SK-N-SH (cell line): ENCODE measurements around the gene ZNF236. TPM values are rescaled to one million over a fixed set of nuclear protein-coding genes. Genes with fewer than 3 reads are reported as not detected.

ENCODE experiments used
- CTCF ChIA-PET: fragments of 300-600, 350-600 bp; formaldehyde crosslinking; extraction: SDS; loops from one replicate; lab custom pipeline; 2021; lab: Yijun Ruan, JAX
- POLR2A ChIA-PET: fragments of 350-600 bp; sonication (Branson Sonifier 250); formaldehyde crosslinking; extraction: SDS; loops from one replicate; lab custom pipeline; 2020; ENCODE audit warnings: antibody characterized with exemption, inconsistent platforms; lab: Yijun Ruan, JAX
- DNase-seq: peaks from one replicate; pipeline ENCODE4 v3.0.0; 2012
- H2AFZ ChIP-seq: fragments of 200-600 bp; sonication (generic); 2 replicates; pipeline ENCODE4 v1.8.1; 2016; ENCODE audit warnings: antibody characterized with exemption, mild to moderate bottlenecking, low read depth
- H3F3A ChIP-seq: fragments of 200-600 bp; sonication (generic); replicated peaks from 2 replicates; pipeline ENCODE3; 2016; ENCODE audit warnings: antibody characterized with exemption, mild to moderate bottlenecking; ENCODE audit not compliant: insufficient read depth
- H3K27ac ChIP-seq, 2 experiments: fragments of 200-500 bp in 1 of 2; fragments of 200-600 bp in 1 of 2; sonication (Bioruptor generic) in 1 of 2; sonication (generic), shearing (Covaris generic) in 1 of 2; 2 replicates each; pipeline versions ENCODE4 v1.5.1 to v1.6.1; 2014 to 2016; ENCODE audit warnings: low read depth in 2 of 2, inconsistent platforms in 1 of 2, low read length in 1 of 2, mild to moderate bottlenecking in 1 of 2, mixed read lengths in 1 of 2
- H3K27me3 ChIP-seq: fragments of 200-600 bp; sonication (generic), shearing (Covaris generic); 2 replicates; pipeline ENCODE4 v1.6.1; 2016; ENCODE audit warnings: mixed run types; ENCODE audit not compliant: insufficient read depth
- H3K36me3 ChIP-seq, 2 experiments: fragments of 200-500 bp in 1 of 2; fragments of 200-600 bp in 1 of 2; sonication (Bioruptor generic) in 1 of 2; sonication (generic) in 1 of 2; replicated peaks in 1 of 2; 2 replicates each; pipeline versions ENCODE3 to v1.5.1; 2014 to 2016; ENCODE audit warnings: low read length in 1 of 2, mild to moderate bottlenecking in 1 of 2; ENCODE audit not compliant: insufficient read depth in 2 of 2, control insufficient read depth in 1 of 2
- H3K4me1 ChIP-seq, 2 experiments: fragments of 200-500 bp in 1 of 2; fragments of 200-600 bp in 1 of 2; sonication (Bioruptor generic) in 1 of 2; sonication (generic), shearing (Covaris generic) in 1 of 2; 2 replicates each; pipeline versions ENCODE4 v1.5.1 to v1.6.1; 2014 to 2016; ENCODE audit warnings: low read depth in 1 of 2, low read length in 1 of 2, mixed run types in 1 of 2; ENCODE audit not compliant: insufficient read depth in 2 of 2, control insufficient read depth in 1 of 2
- H3K4me2 ChIP-seq: fragments of 200-600 bp; sonication (generic), shearing (Covaris generic); 2 replicates; pipeline ENCODE4 v1.6.1; 2017; ENCODE audit warnings: mixed run types
- H3K4me3 ChIP-seq, 2 experiments: fragments of 200-500 bp in 1 of 2; fragments of 200-600 bp in 1 of 2; sonication (Bioruptor generic) in 1 of 2; sonication (generic), shearing (Covaris generic) in 1 of 2; 2 replicates each; pipeline versions ENCODE4 v1.5.1 to v1.8.1; 2014 to 2016; ENCODE audit warnings: low read depth in 2 of 2, inconsistent platforms in 1 of 2, low read length in 1 of 2, mild to moderate bottlenecking in 1 of 2, mixed read lengths in 1 of 2, moderate library complexity in 1 of 2
- H3K79me2 ChIP-seq: fragments of 200-600 bp; sonication (generic); 2 replicates; pipeline ENCODE4 v1.8.1; 2017; ENCODE audit warnings: mild to moderate bottlenecking; ENCODE audit not compliant: insufficient read depth
- H3K9ac ChIP-seq: fragments of 200-600 bp; sonication (generic); 2 replicates; pipeline ENCODE4 v1.6.1; 2017; ENCODE audit warnings: mixed run types
- H3K9me2 ChIP-seq: fragments of 200-600 bp; sonication (generic); 2 replicates; pipeline ENCODE4 v1.6.1; 2017; ENCODE audit warnings: mixed run types
- H3K9me3 ChIP-seq: fragments of 200-600 bp; sonication (generic); 2 replicates; pipeline ENCODE4 v1.6.1; 2017; ENCODE audit warnings: mixed run types, mild to moderate bottlenecking, moderate library complexity
- H4K20me1 ChIP-seq: fragments of 200-600 bp; sonication (generic); 2 replicates; pipeline ENCODE4 v1.6.1; 2017; ENCODE audit warnings: mild to moderate bottlenecking, mixed run types; ENCODE audit not compliant: insufficient read depth
- CHD2 ChIP-seq: fragments of 150-350 bp; IDR thresholded peaks from 2 replicates; pipeline ENCODE4 v1.6.1; 2018; ENCODE audit warnings: low read length; ENCODE audit not compliant: partially characterized antibody
- EP300 ChIP-seq, 2 experiments: IDR thresholded peaks; 2 replicates each; pipeline versions ENCODE4 v1.4.0 to v1.6.1; 2012; ENCODE audit warnings: borderline replicate concordance in 1 of 2, low read depth in 1 of 2, low read length in 1 of 2
- FOSL2 ChIP-seq: IDR thresholded peaks from 2 replicates; pipeline ENCODE4 v1.4.0; 2012; ENCODE audit warnings: low read depth, mild to moderate bottlenecking, moderate library complexity, borderline replicate concordance
- MXI1 ChIP-seq: IDR thresholded peaks from 2 replicates; pipeline ENCODE4 v1.6.1; 2012; ENCODE audit warnings: mild to moderate bottlenecking, low read depth, low read length, improper control_type of control experiment
- PBX3 ChIP-seq: IDR thresholded peaks from 2 replicates; pipeline ENCODE4; 2012
- POLR2AphosphoS5 ChIP-seq: IDR thresholded peaks from 2 replicates; pipeline ENCODE4 v1.6.1; 2012; ENCODE audit warnings: low read depth, low read length
- REST ChIP-seq: IDR thresholded peaks from 2 replicates; pipeline ENCODE4 v1.6.1; 2012; ENCODE audit warnings: mild to moderate bottlenecking, low read depth, low read length, moderate library complexity
- TAF1 ChIP-seq: IDR thresholded peaks from 2 replicates; pipeline ENCODE4 v1.6.1; 2012; ENCODE audit warnings: low read depth, mild to moderate bottlenecking, low read length, moderate library complexity, borderline replicate concordance
- ZBTB33 ChIP-seq: IDR thresholded peaks from 2 replicates; pipeline ENCODE4 v1.4.0; 2012; ENCODE audit warnings: low read depth, borderline replicate concordance
- WGBS: methylation state at CpG from one replicate; pipeline ENCODE4 v1.1.6; 2017; ENCODE audit warnings: low lambda C conversion rate; 5-methylcytosine and 5-hydroxymethylcytosine counted together
- polyA plus RNA-seq, 3 experiments: library from polyadenylated mRNA; depleted of rRNA; stranded (reverse); fragments of >200 nt; gene quantifications; 2 replicates each; pipeline ENCODE4 v1.2.3, GENCODE V29; 2012

ZNF236 gene
- 4.2 and 6.0 TPM in 2 replicates for polyA plus RNA-seq (2012; rRNA removed)
- polyA plus RNA-seq (2012; cell fraction: cytosol; rRNA removed): 2.4 and 2.9 TPM in 2 replicates
- polyA plus RNA-seq (2012; cell fraction: nucleus; rRNA removed): 18.3 and 18.6 TPM in 2 replicates

GRCh38 chr18:76822506-76823160 lies at the start of gene ZNF236:
Gene ZNF236 (plus strand): TSS chr18:76822557. CDS start chr18:76822608, 51 bp downstream.
- POLR2A ChIA-PET: interaction anchor here (0.6 kb wide), 1 partner anchor 35 kb away, joined by 4 read pairs; no protein-coding TSS in a partner anchor
- H3K27ac ChIP-seq: peak within 1 kb of the TSS; percentile 81 to 91
- TF ChIP-seq REST (peak; percentile 57), CHD2 (peak; percentile 95), PBX3 (peak; percentile 76), EP300 (IDR thresholded peaks at IDR 0.05; ENCODE audit: borderline replicate concordance in 1 of 2, low read depth in 1 of 2, low read length in 1 of 2) (peak in 1 of 2 experiments; percentile 18; a peak in 1 of 4 replicates), TAF1 (peak; percentile 87), MXI1 (0 out of 2 replicates have a peak, but pooled peaks have one; percentile 25), ZBTB33 (no peak), POLR2AphosphoS5 (peak; percentile 69), FOSL2 (no peak)
- H3K4me3 ChIP-seq: peak within 1 kb of the TSS; percentile 85 to 96
- peaks cover 3 to 13% of the 10 kb centered on the region in 2 experiments; a peak in 2 of 4 replicates for H3K4me1 ChIP-seq
- peak within 1 kb of the TSS; percentile 67 for H2AFZ ChIP-seq
- H3K9me2 ChIP-seq: no peaks in the 10 kb centered on the region
- peak within 1 kb of the TSS; percentile 90 for H3K9ac ChIP-seq
- H4K20me1 ChIP-seq: 0 out of 2 replicates have a peak, but pooled peaks cover 2% of the 10 kb centered on the region
- DNase-seq: peak; percentile 96
- no peaks in the 10 kb centered on the region for H3K9me3 ChIP-seq
- H3K79me2 ChIP-seq: peaks cover 90% of the 10 kb centered on the region
- 3% methylated on average over 6 of the region's 113 CpGs for WGBS
- H3K4me2 ChIP-seq: peak within 1 kb of the TSS; percentile 98
- H3F3A ChIP-seq: no peaks in the 10 kb centered on the region
- no peaks in the 10 kb centered on the region for H3K27me3 ChIP-seq
- CTCF ChIA-PET: interaction anchor here (3.3 kb wide), 1 partner anchor 20 kb away, joined by 17 read pairs; no protein-coding TSS in a partner anchor
- peaks cover 0 to 6% of the 10 kb centered on the region in 2 experiments for H3K36me3 ChIP-seq
